ENCODE results near the gene PGLYRP2.

- TF ChIP-seq, protein P1, sequence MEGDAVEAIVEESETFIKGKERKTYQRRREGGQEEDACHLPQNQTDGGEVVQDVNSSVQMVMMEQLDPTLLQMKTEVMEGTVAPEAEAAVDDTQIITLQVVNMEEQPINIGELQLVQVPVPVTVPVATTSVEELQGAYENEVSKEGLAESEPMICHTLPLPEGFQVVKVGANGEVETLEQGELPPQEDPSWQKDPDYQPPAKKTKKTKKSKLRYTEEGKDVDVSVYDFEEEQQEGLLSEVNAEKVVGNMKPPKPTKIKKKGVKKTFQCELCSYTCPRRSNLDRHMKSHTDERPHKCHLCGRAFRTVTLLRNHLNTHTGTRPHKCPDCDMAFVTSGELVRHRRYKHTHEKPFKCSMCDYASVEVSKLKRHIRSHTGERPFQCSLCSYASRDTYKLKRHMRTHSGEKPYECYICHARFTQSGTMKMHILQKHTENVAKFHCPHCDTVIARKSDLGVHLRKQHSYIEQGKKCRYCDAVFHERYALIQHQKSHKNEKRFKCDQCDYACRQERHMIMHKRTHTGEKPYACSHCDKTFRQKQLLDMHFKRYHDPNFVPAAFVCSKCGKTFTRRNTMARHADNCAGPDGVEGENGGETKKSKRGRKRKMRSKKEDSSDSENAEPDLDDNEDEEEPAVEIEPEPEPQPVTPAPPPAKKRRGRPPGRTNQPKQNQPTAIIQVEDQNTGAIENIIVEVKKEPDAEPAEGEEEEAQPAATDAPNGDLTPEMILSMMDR (IDR thresholded peaks at IDR 0.05), result no peak
- TF ChIP-seq EZH2 (IDR thresholded peaks at IDR 0.05), result no peak
- TF ChIP-seq EZH2phosphoT487 (IDR thresholded peaks at IDR 0.05), result no peak
Measured at GRCh38 chr19:15423130-15423529, 56.2 kb downstream of the PGLYRP2 start.

Data from neural progenitor cell (in vitro differentiated cells).